Spleen (tissue), 11 donors: ENCODE data around the gene NME9. TPM values are rescaled to one million over a fixed set of nuclear protein-coding genes. Genes with fewer than 3 reads are reported as not detected.

Source experiments
- DNase-seq: peaks from one replicate; pipeline ENCODE4 v3.0.0-alpha.2; 2020
- H3K27ac ChIP-seq, 8 donors: fragments of 200-600 bp; sonication (generic) in 7 of 8; 1 replicate in 4 of 8; 2 replicates in 4 of 8; pipeline versions ENCODE4 v1.5.0 to v1.8.0; 2016 to 2021; ENCODE audit warnings: inconsistent platforms in 4 of 8, mild to moderate bottlenecking in 4 of 8, moderate library complexity in 1 of 8
- H3K27me3 ChIP-seq, 7 donors: fragments of 200-600 bp; sonication (generic) in 6 of 7; replicated peaks in 1 of 7; 1 replicate in 4 of 7; 2 replicates in 3 of 7; pipeline versions ENCODE4 v1.5.0 to v1.8.0; 2016 to 2021; ENCODE audit warnings: inconsistent platforms in 3 of 7, mild to moderate bottlenecking in 1 of 7
- H3K36me3 ChIP-seq, 6 donors: fragments of 200-600 bp; sonication (generic) in 5 of 6; 1 replicate in 4 of 6; 2 replicates in 2 of 6; pipeline versions ENCODE4 v1.5.0 to v1.8.0; 2016 to 2021; ENCODE audit warnings: inconsistent platforms in 2 of 6
- H3K4me1 ChIP-seq, 6 donors: fragments of 200-600 bp; sonication (generic) in 5 of 6; 1 replicate in 3 of 6; 2 replicates in 3 of 6; pipeline versions ENCODE4 v1.5.0 to v1.8.0; 2016 to 2021; ENCODE audit warnings: inconsistent platforms in 3 of 6
- H3K4me3 ChIP-seq, 8 donors: fragments of 200-600 bp; sonication (generic) in 7 of 8; 1 replicate in 4 of 8; 2 replicates in 4 of 8; pipeline versions ENCODE4 v1.5.0 to v1.8.0; 2016 to 2021; ENCODE audit warnings: inconsistent platforms in 4 of 8, mild to moderate bottlenecking in 4 of 8, moderate library complexity in 2 of 8
- H3K9me3 ChIP-seq, 8 donors: fragments of 200-600 bp; sonication (generic) in 7 of 8; 1 replicate in 4 of 8; 2 replicates in 4 of 8; pipeline versions ENCODE4 v1.5.0 to v1.8.0; 2016 to 2021; ENCODE audit warnings: inconsistent platforms in 4 of 8
- POLR2A ChIP-seq, 3 donors: fragments of 450-650 bp; IDR thresholded peaks; one replicate each; pipeline ENCODE4 v1.5.1; 2017; ENCODE audit warnings: antibody characterized with exemption in 3 of 3, mild to moderate bottlenecking in 1 of 3
- POLR2AphosphoS5 ChIP-seq, 3 donors: sonication (generic); formaldehyde crosslinking; IDR thresholded peaks; one replicate each; pipeline ENCODE4 v1.5.1; 2017; ENCODE audit warnings: antibody characterized with exemption in 3 of 3
- WGBS, 5 donors: extraction: QIAGEN DNeasy Blood & Tissue Kit in 3 of 5; methylation state at CpG; one replicate each; pipeline versions ENCODE4 v1.1.5 to v1.1.7; 2013 to 2018; 5-methylcytosine and 5-hydroxymethylcytosine counted together
- intact Hi-C: fragments of 100-400 bp; cut with DNase I; formaldehyde crosslinking; loops from one replicate; pipeline ENCODE4 v1.15.0; 2023; ENCODE audit warnings: low total_unique reads
- polyA plus RNA-seq, 3 donors: library from polyadenylated mRNA; stranded (reverse); fragments of 200-250 nt; gene quantifications; one replicate each; pipeline ENCODE4 v1.2.1, GENCODE V29; 2013
- total RNA-seq, 7 donors: library from RNA; depleted of rRNA in 3 of 7; stranded (reverse); fragments of >200 nt in 3 of 7; fragmentation: NEBNext Ultra II Directional in 4 of 7; extraction: Animal tissue kit (Norgen Biotek cat#: 25700) in 4 of 7; gene quantifications; one replicate each; pipeline versions ENCODE4 v1.1.0 to v1.2.1, GENCODE V29; 2016 to 2021
- TF ChIP-seq, protein P1 (sequence below), 11 experiments: fragments of 200-600 bp in 7 of 11; fragments of 450-650 bp in 4 of 11; sonication (generic) in 4 of 11; IDR thresholded peaks in 8 of 11; conservative IDR thresholded peaks in 3 of 11; 1 replicate in 7 of 11; 2 replicates in 4 of 11; pipeline versions ENCODE4 v1.4.0 to v1.8.0; 2016 to 2021; ENCODE audit warnings: antibody characterized with exemption in 11 of 11, inconsistent platforms in 4 of 11, mild to moderate bottlenecking in 1 of 11
- donor health status: healthy with polysubstance abuse.
- donor health status: DM: no; HTN: no; CAD: no; lungs with moderate emphysema.
- donor health status: DM: no; HTN: no; CAD: no.
- donor health status: Bipolar disorder and iron deficiency.
- donor health status: healthy.
- donor health status: DM: no; HTN: no; CAD: no.
- donor health status: DM: yes; HTN: yes; CAD: no.

Gene NME9
- total and polyA plus RNA-seq, 10 donors, result 0.14 to 4.1 (median 0.44) TPM; not detected in 4

DNA sequence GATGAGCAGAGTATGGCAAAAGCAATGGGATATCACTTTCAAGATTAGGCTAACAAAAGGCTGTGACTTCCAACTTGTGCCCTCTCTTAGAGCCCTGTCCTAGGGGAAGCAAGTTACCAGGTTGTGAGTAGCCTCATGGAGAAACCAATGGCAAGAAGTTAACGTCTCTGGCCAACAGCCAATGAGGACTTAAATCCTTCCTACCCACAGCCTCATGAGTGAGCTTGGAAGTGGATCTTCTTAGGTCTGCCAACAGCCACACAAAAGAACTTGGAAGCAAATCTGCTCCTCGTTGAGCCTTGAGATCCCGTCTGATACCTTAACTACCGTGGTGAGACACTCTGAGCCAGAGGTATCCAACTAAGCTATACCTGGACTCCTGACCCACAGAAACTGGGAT lies 5.7 kb downstream of the NME9 start:
- Histone ChIP-seq H3K9me3 (no peaks in the 10 kb centered on the region), H3K36me3 (no peaks in the 10 kb centered on the region), H3K4me3 (no peak overlapping the region), H3K27ac (no peak overlapping the region), H3K27me3 (peaks cover 0 to 11% (median 0%) of the 10 kb centered on the region in 7 donors), H3K4me1 (peaks cover 0 to 8% (median 7%) of the 10 kb centered on the region in 6 donors)
- intact Hi-C loops, result no loop called here
- no peak for DNase-seq
- WGBS, 5 donors, result 64 to 91% (median 89%) methylated on average over 4 of the region's 4 CpGs
- TF ChIP-seq POLR2AphosphoS5 (IDR thresholded peaks at IDR 0.05), result no peak
- no peak for TF ChIP-seq POLR2A (IDR thresholded peaks at IDR 0.05)
- TF ChIP-seq, protein P1, sequence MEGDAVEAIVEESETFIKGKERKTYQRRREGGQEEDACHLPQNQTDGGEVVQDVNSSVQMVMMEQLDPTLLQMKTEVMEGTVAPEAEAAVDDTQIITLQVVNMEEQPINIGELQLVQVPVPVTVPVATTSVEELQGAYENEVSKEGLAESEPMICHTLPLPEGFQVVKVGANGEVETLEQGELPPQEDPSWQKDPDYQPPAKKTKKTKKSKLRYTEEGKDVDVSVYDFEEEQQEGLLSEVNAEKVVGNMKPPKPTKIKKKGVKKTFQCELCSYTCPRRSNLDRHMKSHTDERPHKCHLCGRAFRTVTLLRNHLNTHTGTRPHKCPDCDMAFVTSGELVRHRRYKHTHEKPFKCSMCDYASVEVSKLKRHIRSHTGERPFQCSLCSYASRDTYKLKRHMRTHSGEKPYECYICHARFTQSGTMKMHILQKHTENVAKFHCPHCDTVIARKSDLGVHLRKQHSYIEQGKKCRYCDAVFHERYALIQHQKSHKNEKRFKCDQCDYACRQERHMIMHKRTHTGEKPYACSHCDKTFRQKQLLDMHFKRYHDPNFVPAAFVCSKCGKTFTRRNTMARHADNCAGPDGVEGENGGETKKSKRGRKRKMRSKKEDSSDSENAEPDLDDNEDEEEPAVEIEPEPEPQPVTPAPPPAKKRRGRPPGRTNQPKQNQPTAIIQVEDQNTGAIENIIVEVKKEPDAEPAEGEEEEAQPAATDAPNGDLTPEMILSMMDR (IDR thresholded peaks at IDR 0.05 in 8 of 11, conservative IDR thresholded peaks at IDR 0.05 in 3 of 11), result no peak

DNA sequence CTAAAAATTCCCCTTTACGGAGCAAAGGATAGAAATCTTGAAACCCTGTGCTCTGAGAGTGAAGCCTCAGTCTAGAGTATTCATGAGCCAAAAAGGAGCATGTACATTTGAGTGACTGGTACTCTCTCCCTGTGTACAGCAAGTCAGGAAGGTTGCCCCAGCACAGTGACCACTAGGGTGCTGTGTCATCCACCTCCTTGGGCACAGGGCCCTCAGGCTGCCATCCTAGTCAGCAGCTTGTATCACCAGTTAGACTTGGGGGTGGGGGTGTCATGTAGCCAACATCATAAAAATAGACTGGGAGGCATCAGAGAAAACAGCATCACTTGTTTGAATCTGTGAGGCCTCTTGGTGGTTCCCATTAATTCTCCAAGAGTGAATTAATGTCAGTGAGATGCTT lies 12.0 kb downstream of the NME9 start:
- 83 to 100% (median 86%) methylated on average over 1 of the region's 1 CpG for WGBS, 5 donors
- Histone ChIP-seq H3K9me3 (no peaks in the 10 kb centered on the region), H3K4me3 (no peak overlapping the region), H3K36me3 (no peaks in the 10 kb centered on the region), H3K27ac (no peak overlapping the region), H3K4me1 (no peaks in the 10 kb centered on the region), H3K27me3 (peaks cover 0 to 6% (median 0%) of the 10 kb centered on the region in 7 donors)
- intact Hi-C loops, result no loop called here
- no peak for DNase-seq
- TF ChIP-seq POLR2A (IDR thresholded peaks at IDR 0.05) (no peak), POLR2AphosphoS5 (IDR thresholded peaks at IDR 0.05) (no peak)
- TF ChIP-seq, protein P1 (IDR thresholded peaks at IDR 0.05 in 8 of 11, conservative IDR thresholded peaks at IDR 0.05 in 3 of 11), result no peak

- TF ChIP-seq POLR2AphosphoS5 (IDR thresholded peaks at IDR 0.05), result no peak
- no peak for TF ChIP-seq POLR2A (IDR thresholded peaks at IDR 0.05)
- TF ChIP-seq, protein P1 (IDR thresholded peaks at IDR 0.05 in 8 of 11, conservative IDR thresholded peaks at IDR 0.05 in 3 of 11), result no peak
- intact Hi-C loops, result no loop called here
Measured at GRCh38 chr3:138314751-138315150, 14.9 kb downstream of the NME9 start.

GRCh38 chr3:138310494-138310893 lies 19.2 kb downstream of the NME9 start:
- Histone ChIP-seq H3K27ac (no peak overlapping the region), H3K4me1 (no peaks in the 10 kb centered on the region), H3K9me3 (peaks cover 3 to 50% (median 36%) of the 10 kb centered on the region in 8 donors), H3K27me3 (peaks cover 0 to 7% (median 0%) of the 10 kb centered on the region in 7 donors), H3K36me3 (no peaks in the 10 kb centered on the region), H3K4me3 (no peak overlapping the region)
- DNase-seq, result no peak
- intact Hi-C loops, result no loop called here
- TF ChIP-seq POLR2AphosphoS5 (IDR thresholded peaks at IDR 0.05) (no peak), POLR2A (IDR thresholded peaks at IDR 0.05) (no peak)
- TF ChIP-seq, protein P1 (IDR thresholded peaks at IDR 0.05 in 8 of 11, conservative IDR thresholded peaks at IDR 0.05 in 3 of 11), result no peak
- 68 to 86% (median 80%) methylated on average over 4 of the region's 4 CpGs for WGBS, 5 donors

More at GRCh38 chr3:138314751-138315150, 14.9 kb downstream of the NME9 start:
- H3K9me3 ChIP-seq, result peaks cover 0 to 19% (median 10%) of the 10 kb centered on the region in 8 donors
- H3K27ac ChIP-seq, result no peak overlapping the region
- H3K27me3 ChIP-seq, result peaks cover 0 to 3% (median 0%) of the 10 kb centered on the region in 7 donors
- H3K36me3 ChIP-seq, result no peaks in the 10 kb centered on the region
- WGBS, 5 donors, result 79 to 84% (median 80%) methylated on average over 1 of the region's 1 CpG
- H3K4me3 ChIP-seq, result no peak overlapping the region
- no peaks in the 10 kb centered on the region for H3K4me1 ChIP-seq
- DNase-seq, result no peak
